HG02798 (cell line): ENCODE data around the gene RHPN2.
A peak's percentile ranks its signal among the peaks of the same experiment; 100 is the strongest.

Experiments used
- ATAC-seq: cut with Tn5 transposase; IDR thresholded peaks from one replicate; pipeline ENCODE4 v1.9.1; 2021; ENCODE audit warnings: mild to moderate bottlenecking; ENCODE audit not compliant: unreplicated experiment, poor library complexity

RHPN2 gene

DNA sequence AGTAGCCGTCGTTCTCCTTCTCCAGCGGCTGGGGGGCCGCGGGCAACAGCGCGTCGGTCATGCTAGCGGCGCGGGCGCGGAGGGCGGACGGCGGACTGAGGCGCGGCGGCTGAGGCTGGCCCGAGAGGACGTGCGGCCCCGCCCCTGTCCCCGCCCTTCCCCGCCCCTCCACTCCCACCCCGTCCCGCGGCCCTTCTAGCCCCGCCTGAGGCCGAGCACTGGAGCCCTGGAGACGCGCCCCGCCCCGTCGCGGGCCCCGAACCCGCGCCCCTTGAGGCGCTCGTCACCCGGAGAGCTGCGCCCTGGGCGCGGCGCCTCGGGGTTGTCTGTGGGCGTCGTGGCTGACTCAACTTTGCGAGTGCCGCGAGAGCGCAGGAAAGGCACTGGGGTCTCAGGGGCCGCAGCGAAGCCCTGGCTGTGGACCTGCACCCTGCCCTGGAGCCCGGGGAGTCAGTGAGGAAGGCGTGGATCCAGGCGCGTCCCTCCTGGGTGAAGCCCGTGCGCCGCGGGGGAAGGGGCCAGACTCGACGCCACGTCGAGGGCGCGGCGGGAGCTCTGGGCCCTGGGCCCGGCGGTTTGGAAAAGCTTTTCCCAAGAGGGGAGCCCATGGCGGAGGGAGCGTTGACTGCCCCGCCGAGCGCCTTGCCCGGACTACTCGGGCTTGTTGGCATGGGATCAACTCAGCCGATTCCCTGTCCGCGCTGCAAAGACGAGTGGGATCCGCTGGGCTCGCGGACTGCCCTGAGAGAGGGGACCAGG lies at the start of gene RHPN2:
RHPN2 (minus strand) TSS at position 97 of the 759 bp plus-strand sequence; CDS start at position 61, 36 bp downstream.
- ATAC-seq, result peak; percentile 83

GRCh38 chr19:33114312-33114711 lies 49.6 kb upstream of the RHPN2 start:
- ATAC-seq, result no peak

GRCh38 chr19:33111587-33111986 lies 46.9 kb upstream of the RHPN2 start:
- ATAC-seq, result no peak

- ATAC-seq, result no peak
Observed at GRCh38 chr19:33110137-33110910, 45.6 kb upstream of the RHPN2 start.

- ATAC-seq, result no peak
Observed at GRCh38 chr19:33108161-33108560, 43.5 kb upstream of the RHPN2 start.

DNA sequence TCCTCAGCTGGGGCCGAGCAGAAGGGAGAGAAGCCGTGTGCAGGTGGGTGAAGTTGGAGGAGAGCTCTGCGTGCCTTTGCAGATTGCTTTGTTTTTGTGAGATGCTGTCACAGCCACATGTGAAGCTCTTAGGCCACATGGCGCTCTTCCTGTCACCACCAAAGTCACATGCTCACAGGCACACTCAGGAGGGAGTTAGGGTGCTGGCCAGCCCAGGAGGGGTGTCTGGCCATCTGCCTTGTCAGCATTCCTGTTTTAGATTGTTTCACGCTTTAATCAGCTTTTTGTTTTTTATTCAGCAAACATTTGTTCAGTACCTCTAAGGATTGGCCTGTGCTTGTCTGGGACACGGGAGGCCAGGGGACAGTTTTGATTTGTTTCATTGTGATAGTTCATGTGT lies 38.2 kb upstream of the RHPN2 start:
- no peak for ATAC-seq

- ATAC-seq, result no peak
Observed at GRCh38 chr19:33100894-33101644, 36.4 kb upstream of the RHPN2 start.

- ATAC-seq, result no peak
Observed at GRCh38 chr19:33098055-33098534, 33.4 kb upstream of the RHPN2 start.

DNA sequence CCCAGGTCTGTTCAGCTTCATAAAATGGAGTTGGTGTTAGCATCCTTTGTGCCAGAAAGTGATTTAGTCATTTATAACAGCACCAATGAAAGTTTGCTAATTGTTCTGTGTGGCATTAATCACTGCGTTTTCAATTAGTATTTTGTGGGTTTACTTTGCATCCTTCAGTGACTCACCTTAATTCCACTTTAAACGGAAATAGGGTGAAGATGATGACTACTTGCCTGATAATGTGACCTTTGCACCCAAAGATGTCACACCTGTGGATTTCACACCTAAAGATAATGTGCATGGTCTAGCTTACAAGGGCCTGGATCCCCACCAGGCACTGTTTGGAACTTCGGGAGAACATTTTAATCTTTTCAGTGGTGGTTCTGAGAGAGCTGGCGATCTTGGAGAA lies 31.3 kb upstream of the RHPN2 start:
- ATAC-seq, result no peak

GRCh38 chr19:33094436-33095067 lies 29.9 kb upstream of the RHPN2 start:
- no peak for ATAC-seq

GRCh38 chr19:33093420-33094210 lies 28.9 kb upstream of the RHPN2 start:
- no peak for ATAC-seq

DNA sequence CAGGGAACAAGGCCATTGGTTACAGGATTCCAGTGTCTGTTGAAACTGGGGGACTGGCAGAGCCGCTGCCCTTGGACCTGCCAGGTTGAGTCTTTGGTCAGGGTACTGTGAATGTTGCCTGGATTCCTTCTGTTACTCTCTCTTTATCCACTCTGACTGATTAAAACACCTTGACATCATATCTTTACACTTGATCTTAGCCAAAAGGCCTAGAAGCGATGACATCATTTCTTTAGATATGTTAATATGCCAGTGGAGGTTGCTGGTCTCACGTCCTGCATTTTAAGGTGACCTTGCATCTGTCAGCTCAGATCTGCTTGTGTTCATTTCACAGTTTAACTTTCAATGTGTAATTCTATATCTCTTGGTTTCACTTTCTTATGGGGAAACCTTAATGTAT lies 25.5 kb upstream of the RHPN2 start:
- ATAC-seq, result no peak

- ATAC-seq, result no peak
Observed at GRCh38 chr19:33089010-33089409, 24.3 kb upstream of the RHPN2 start.

- ATAC-seq, result no peak
Observed at GRCh38 chr19:33086955-33087354, 22.3 kb upstream of the RHPN2 start.

DNA sequence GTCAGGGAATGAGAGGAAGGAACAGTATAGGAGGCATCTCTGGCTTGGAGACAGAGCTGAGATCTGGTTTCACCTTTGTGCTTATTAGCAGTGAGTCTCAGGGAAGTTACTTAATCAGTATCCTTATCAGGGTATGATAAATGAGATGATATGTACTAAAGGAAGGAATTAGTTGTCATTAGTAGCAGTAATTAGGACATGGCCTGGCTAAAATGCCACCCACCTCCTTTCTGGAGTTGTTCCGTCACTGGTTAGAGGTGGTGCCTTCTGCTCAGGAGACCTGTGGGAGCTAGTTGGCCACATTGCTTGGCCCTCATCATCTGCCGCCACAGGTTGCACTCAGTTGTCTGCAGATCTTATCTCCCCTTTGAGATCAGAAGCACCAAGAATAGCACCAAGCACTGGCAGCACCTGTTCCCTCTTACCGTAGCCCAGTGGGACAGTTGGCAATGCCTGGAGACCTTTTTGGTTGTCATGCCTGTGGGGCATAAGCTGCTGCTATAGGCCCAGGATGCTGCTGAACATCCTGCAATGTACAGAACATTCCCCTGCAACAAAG lies 21.0 kb upstream of the RHPN2 start:
- no peak for ATAC-seq

DNA sequence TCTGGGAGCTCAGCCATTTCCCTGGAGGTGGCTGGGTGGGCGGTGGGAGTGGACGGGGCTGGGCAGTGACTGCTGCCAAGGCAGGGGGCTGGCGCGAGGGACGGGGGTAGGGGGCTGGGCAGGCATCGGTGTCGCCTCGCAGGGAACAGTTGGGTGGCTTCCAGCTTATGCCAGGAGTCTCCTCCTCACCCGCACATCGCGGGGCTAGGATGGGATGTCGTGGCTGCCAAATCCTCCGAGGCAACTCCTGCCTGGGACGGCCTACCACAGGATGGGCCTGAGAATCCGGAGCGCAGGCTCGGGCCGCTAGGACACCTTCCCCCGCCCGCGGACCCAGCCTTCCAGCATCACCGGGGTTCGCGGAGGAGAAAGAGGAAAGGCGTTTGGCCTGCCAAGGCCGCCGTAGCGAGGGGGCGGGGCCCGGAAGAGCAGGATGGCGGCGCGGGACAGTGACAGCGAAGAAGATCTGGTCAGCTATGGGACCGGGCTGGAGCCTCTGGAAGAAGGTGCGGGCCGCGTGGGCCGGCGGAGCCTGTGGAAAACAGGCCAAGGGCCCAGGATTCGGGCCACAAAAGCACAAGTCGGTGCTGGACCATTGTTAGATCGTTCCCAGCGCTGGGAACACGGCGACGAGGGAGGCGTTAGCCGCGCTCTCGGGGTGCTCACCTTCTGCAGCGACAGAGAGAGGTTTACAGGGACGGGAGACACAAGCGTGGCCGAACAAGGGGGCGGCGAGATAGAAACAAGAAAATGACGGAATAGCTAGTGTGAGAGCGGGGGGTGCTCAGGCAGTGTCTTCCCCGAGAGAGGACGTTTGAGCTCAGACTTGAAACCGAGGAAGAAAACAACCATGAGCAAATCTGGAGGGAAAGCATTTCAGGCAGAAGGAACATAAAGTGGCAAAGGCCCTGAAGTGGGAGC lies 16.3 kb upstream of the RHPN2 start, which contains the start of gene GPATCH1:
GPATCH1 (plus strand) TSS at position 421 of the 921 bp plus-strand sequence; CDS start at position 434, 13 bp downstream.
- ATAC-seq, result peak; percentile 89

DNA sequence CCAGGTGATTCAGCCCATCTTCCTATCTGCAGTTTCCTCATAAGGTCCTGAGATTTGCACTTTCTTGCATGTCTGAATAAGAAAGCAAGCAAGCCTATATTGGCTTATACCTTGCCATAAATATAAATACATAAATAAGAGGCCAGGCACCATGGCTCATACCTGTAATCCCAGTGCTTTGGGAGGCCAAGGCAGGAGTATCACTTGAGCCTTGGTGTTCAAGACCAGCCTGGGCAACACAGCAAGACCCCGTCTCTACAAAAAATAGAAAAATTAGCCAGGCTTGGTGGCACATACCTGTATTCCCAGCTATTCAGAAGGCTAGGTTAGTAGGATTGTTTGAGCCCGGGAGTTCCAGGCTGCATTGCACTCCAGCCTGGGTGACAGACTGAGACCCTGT lies 10.8 kb upstream of the RHPN2 start:
- ATAC-seq, result no peak

- no peak for ATAC-seq
Observed at GRCh38 chr19:33071887-33072286, 7.2 kb upstream of the RHPN2 start.
